Measurements from ENCODE around the gene UTP25. TPM values are rescaled to one million over a fixed set of nuclear protein-coding genes. Genes with fewer than 3 reads are reported as not detected.

Gene UTP25
- total and polyA plus RNA-seq, 4 donors = 1.8 to 7.3 (median 4.6) TPM

DNA sequence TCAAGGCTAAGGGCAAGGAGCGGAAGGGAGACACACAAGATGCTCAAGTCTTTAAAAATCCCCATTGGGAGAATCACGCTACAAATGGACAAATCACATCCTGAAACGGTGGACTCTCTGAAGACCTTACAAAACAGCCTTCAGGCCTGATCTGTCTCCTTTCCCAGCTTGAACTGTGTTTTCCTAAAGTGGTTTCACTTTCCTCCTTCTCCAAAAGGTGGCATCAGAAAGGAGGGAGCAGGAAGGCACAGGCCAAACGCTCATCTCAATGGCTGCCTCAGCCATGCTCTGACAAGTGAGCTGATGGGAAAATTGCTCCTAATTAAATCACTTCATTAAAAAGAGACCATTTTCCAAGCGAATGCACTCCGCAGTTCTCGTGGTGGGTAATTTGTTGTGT lies 47.7 kb downstream of the UTP25 start:
- TF ChIP-seq, protein P1, sequence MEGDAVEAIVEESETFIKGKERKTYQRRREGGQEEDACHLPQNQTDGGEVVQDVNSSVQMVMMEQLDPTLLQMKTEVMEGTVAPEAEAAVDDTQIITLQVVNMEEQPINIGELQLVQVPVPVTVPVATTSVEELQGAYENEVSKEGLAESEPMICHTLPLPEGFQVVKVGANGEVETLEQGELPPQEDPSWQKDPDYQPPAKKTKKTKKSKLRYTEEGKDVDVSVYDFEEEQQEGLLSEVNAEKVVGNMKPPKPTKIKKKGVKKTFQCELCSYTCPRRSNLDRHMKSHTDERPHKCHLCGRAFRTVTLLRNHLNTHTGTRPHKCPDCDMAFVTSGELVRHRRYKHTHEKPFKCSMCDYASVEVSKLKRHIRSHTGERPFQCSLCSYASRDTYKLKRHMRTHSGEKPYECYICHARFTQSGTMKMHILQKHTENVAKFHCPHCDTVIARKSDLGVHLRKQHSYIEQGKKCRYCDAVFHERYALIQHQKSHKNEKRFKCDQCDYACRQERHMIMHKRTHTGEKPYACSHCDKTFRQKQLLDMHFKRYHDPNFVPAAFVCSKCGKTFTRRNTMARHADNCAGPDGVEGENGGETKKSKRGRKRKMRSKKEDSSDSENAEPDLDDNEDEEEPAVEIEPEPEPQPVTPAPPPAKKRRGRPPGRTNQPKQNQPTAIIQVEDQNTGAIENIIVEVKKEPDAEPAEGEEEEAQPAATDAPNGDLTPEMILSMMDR (IDR thresholded peaks at IDR 0.05; ENCODE audit: control extremely low read depth, extremely low read depth) = no peak
- no peak for ATAC-seq (ENCODE audit: insufficient read depth, low FRiP score)
- no peaks in the 10 kb centered on the region for H3K27me3 ChIP-seq (ENCODE audit: control insufficient read depth in 3 of 3, insufficient read depth in 3 of 3, low read length in 2 of 3)
- no peak overlapping the region for H3K27ac ChIP-seq (ENCODE audit: low read depth in 1 of 2, low read length in 1 of 2)
- WGBS, 2 donors = 59 to 80% methylated on average over 7 of the region's 7 CpGs
- H3K9ac ChIP-seq (ENCODE audit: insufficient read depth in 1 of 2, low read length in 2 of 2) = no peak overlapping the region
- peaks cover 0 to 1% (median 0%) of the 10 kb centered on the region in 4 donors for H3K9me3 ChIP-seq (ENCODE audit: control insufficient read depth in 4 of 4, insufficient read depth in 3 of 4, low read length in 3 of 4)
- no peaks in the 10 kb centered on the region for H3K4me1 ChIP-seq (ENCODE audit: control insufficient read depth in 5 of 5, insufficient read depth in 5 of 5, low read length in 5 of 5)
- H3K36me3 ChIP-seq (ENCODE audit: control insufficient read depth in 4 of 4, insufficient read depth in 4 of 4, low read length in 4 of 4) = no peaks in the 10 kb centered on the region
- no peak overlapping the region for H3K4me3 ChIP-seq
- DNase-seq = peak in 2 of 3 donors; percentile 13 to 22

DNA sequence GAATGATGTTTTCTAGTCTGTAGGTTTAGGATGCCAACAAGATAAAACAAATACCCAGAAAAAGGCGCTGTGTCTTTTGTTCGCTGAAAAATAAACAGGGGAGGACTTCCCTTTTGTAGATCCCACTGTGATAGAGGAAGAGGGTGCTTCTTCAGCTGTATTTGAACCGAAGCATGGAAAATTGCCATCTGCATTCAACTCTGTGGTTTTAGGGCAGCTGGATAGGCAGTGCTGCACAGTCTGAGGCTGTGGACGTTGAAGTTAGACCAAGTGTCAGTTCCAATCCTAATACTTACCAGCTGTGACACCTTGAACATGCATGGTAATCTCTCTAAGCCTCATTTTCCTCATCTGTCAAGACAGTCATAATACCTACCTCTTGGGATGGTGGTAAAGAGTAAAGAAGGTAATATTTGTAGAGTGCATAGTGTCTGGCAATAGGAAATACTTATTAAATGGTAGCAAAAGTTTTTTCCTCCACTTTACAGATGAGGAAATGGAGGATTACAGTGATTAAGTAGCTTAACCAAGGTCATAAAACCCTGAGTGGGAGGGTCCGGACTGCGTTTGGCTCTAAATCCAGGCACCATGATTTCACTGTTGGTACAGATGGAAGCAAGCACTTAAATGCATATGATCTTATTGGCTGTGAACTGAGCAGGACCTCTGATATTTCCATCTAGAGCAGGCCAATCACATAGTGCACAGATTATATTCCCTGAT lies 48.5 kb downstream of the UTP25 start:
- DNase-seq = no peak
- Histone ChIP-seq H3K36me3 (ENCODE audit: control insufficient read depth in 4 of 4, insufficient read depth in 4 of 4, low read length in 4 of 4) (no peaks in the 10 kb centered on the region), H3K4me3 (no peak overlapping the region), H3K9ac (ENCODE audit: insufficient read depth in 1 of 2, low read length in 2 of 2) (no peak overlapping the region), H3K27me3 (ENCODE audit: control insufficient read depth in 3 of 3, insufficient read depth in 3 of 3, low read length in 2 of 3) (no peaks in the 10 kb centered on the region), H3K27ac (ENCODE audit: low read depth in 1 of 2, low read length in 1 of 2) (no peak overlapping the region), H3K4me1 (ENCODE audit: control insufficient read depth in 5 of 5, insufficient read depth in 5 of 5, low read length in 5 of 5) (no peaks in the 10 kb centered on the region), H3K9me3 (ENCODE audit: control insufficient read depth in 4 of 4, insufficient read depth in 3 of 4, low read length in 3 of 4) (peaks cover 0 to 1% (median 0%) of the 10 kb centered on the region in 4 donors)
- TF ChIP-seq, protein P1 (IDR thresholded peaks at IDR 0.05; ENCODE audit: control extremely low read depth, extremely low read depth) = no peak
- ATAC-seq (ENCODE audit: insufficient read depth, low FRiP score) = no peak
- WGBS, 2 donors = 78 to 79% methylated on average over 6 of the region's 6 CpGs

DNA sequence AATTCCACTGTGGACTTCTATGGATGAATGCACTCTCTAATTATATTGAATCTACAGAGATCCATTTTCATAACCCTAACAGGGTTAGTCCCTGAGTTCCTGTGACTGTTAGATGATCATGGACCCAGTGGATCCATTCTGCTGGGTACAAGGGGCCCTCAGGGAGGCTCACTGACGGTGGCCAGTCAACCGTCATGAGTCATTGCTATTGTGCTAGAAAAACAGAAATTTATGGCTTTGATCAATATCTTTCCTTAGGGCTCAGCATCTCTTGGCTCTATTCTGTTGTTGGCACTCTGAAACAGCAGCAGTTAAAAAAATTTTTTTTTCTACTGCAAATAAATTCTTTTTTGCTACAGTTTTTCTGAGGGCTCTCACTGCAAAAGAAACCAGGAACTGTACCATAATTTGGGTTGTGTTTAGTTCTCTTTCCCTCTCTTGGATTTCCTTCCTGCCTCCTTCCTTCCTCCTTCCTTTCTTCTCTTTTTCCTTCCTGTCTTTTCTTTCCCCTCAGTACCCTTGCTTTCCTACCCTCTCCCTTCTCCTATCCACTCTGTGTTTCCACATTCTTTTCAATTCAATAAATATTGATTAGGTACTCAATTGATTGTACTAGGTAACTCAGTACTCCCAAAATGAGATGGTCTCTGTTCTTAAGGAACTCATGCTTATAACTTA lies 49.5 kb downstream of the UTP25 start:
- H3K9ac ChIP-seq (ENCODE audit: insufficient read depth in 1 of 2, low read length in 2 of 2) = no peak overlapping the region
- H3K27ac ChIP-seq (ENCODE audit: low read depth in 1 of 2, low read length in 1 of 2) = no peak overlapping the region
- DNase-seq = no peak
- no peaks in the 10 kb centered on the region for H3K4me1 ChIP-seq (ENCODE audit: control insufficient read depth in 5 of 5, insufficient read depth in 5 of 5, low read length in 5 of 5)
- ATAC-seq (ENCODE audit: insufficient read depth, low FRiP score) = no peak
- H3K27me3 ChIP-seq (ENCODE audit: control insufficient read depth in 3 of 3, insufficient read depth in 3 of 3, low read length in 2 of 3) = no peaks in the 10 kb centered on the region
- H3K9me3 ChIP-seq (ENCODE audit: control insufficient read depth in 4 of 4, insufficient read depth in 3 of 4, low read length in 3 of 4) = peaks cover 0 to under 1% (median 0%) of the 10 kb centered on the region in 4 donors
- no peaks in the 10 kb centered on the region for H3K36me3 ChIP-seq (ENCODE audit: control insufficient read depth in 4 of 4, insufficient read depth in 4 of 4, low read length in 4 of 4)
- no peak overlapping the region for H3K4me3 ChIP-seq
- TF ChIP-seq, protein P1 (IDR thresholded peaks at IDR 0.05; ENCODE audit: control extremely low read depth, extremely low read depth) = no peak
- WGBS, 2 donors = 71% methylated on average over 2 of the region's 2 CpGs

Measured in lung (tissue), 12 donors.